Smooth muscle cell (in vitro differentiated cells): ENCODE data around the gene CAMTA2. TPM values are rescaled to one million over a fixed set of nuclear protein-coding genes. Genes with fewer than 3 reads are reported as not detected.

Experiments used
- DNase-seq: peaks from one replicate; lab custom pipeline; 2025; ENCODE audit not compliant: unreplicated experiment; lab: John Stamatoyannopoulos, UW
- H2AFZ ChIP-seq: fragments of 200-600 bp; sonication (generic); 2 replicates; pipeline ENCODE4 v1.6.0; 2016; ENCODE audit warnings: antibody characterized with exemption, low read depth, mild to moderate bottlenecking
- H3F3A ChIP-seq: fragments of 200-600 bp; sonication (generic); 2 replicates; pipeline ENCODE4 v1.6.0; 2017; ENCODE audit warnings: antibody characterized with exemption, low read depth
- H3K27ac ChIP-seq: fragments of 200-600 bp; sonication (generic); 2 replicates; pipeline ENCODE4 v1.5.1; 2016; ENCODE audit warnings: low read depth, mild to moderate bottlenecking
- H3K27me3 ChIP-seq: fragments of 200-600 bp; sonication (generic); 2 replicates; pipeline ENCODE4 v1.6.1; 2016; ENCODE audit warnings: low read depth, mild to moderate bottlenecking
- H3K36me3 ChIP-seq: fragments of 200-600 bp; sonication (generic); 2 replicates; pipeline ENCODE4 v1.5.1; 2016; ENCODE audit warnings: low read depth
- H3K4me1 ChIP-seq: fragments of 200-600 bp; sonication (generic); 2 replicates; pipeline ENCODE4 v1.5.1; 2016; ENCODE audit warnings: low read depth
- H3K4me2 ChIP-seq: fragments of 200-600 bp; sonication (generic); 2 replicates; pipeline ENCODE4 v1.6.0; 2016; ENCODE audit warnings: mild to moderate bottlenecking
- H3K4me3 ChIP-seq: fragments of 200-600 bp; sonication (generic); 2 replicates; pipeline ENCODE4 v1.5.1; 2016; ENCODE audit warnings: mild to moderate bottlenecking
- H3K79me2 ChIP-seq: fragments of 200-600 bp; sonication (generic); 2 replicates; pipeline ENCODE4 v1.6.0; 2016; ENCODE audit warnings: low read depth, mild to moderate bottlenecking
- H3K9ac ChIP-seq: fragments of 200-600 bp; sonication (generic); 2 replicates; pipeline ENCODE4 v1.6.0; 2016; ENCODE audit warnings: low read depth
- H3K9me3 ChIP-seq: fragments of 200-600 bp; sonication (generic); replicated peaks from 2 replicates; pipeline ENCODE4 v1.5.1; 2016; ENCODE audit warnings: low read depth
- H4K20me1 ChIP-seq: fragments of 200-600 bp; sonication (generic); 2 replicates; pipeline ENCODE4 v1.6.0; 2016; ENCODE audit warnings: low read depth
- CTCF ChIP-seq: fragments of 200-600 bp; sonication (generic); IDR thresholded peaks from 2 replicates; pipeline ENCODE4 v1.5.1; 2017; ENCODE audit warnings: borderline replicate concordance, mild to moderate bottlenecking, antibody characterized with exemption; ENCODE audit not compliant: insufficient read depth, poor library complexity, severe bottlenecking
- WGBS: methylation state at CpG from one replicate; pipeline ENCODE4 v1.1.7; 2016; ENCODE audit warnings: low lambda C conversion rate; 5-methylcytosine and 5-hydroxymethylcytosine counted together
- polyA plus RNA-seq: library from polyadenylated mRNA; unstranded; fragments of >200 nt; fragmentation: Nextera tagmentation; extraction: Ambion mirVana; gene quantifications from 2 replicates; pipeline ENCODE4 v1.2.1, GENCODE V29; 2016
- total RNA-seq: library from RNA; depleted of rRNA; stranded (reverse); fragments of >200 nt; gene quantifications from 2 replicates; pipeline ENCODE4 v1.2.3, GENCODE V29; 2014

The CAMTA2 gene
- total and polyA plus RNA-seq, 2 experiments from 2014 or later = 5.1 to 26.2 TPM

GRCh38 chr17:4969047-4969550 lies 18.4 kb downstream of the CAMTA2 start:
- H3F3A ChIP-seq = peaks cover 11% of the 10 kb centered on the region
- H3K9me3 ChIP-seq = no peaks in the 10 kb centered on the region
- H2AFZ ChIP-seq = no peak overlapping the region
- peak overlapping the region; percentile 85 for H3K4me2 ChIP-seq
- H3K27ac ChIP-seq = peak overlapping the region; percentile 95
- H3K9ac ChIP-seq = peak overlapping the region; percentile 86
- whole genome bisulfite sequencing = 9% methylated on average over 10 of the region's 15 CpGs
- peak; percentile 50 for DNase-seq
- peaks cover 47% of the 10 kb centered on the region for H4K20me1 ChIP-seq
- peaks cover 41% of the 10 kb centered on the region for H3K79me2 ChIP-seq
- TF ChIP-seq CTCF = no peak
- peak overlapping the region; percentile 60 for H3K4me3 ChIP-seq
- no peaks in the 10 kb centered on the region for H3K27me3 ChIP-seq
- peaks cover 9% of the 10 kb centered on the region for H3K4me1 ChIP-seq
- no peaks in the 10 kb centered on the region for H3K36me3 ChIP-seq

GRCh38 chr17:4968486-4969046 lies 18.9 kb downstream of the CAMTA2 start:
- Histone ChIP-seq H4K20me1 (peaks cover 42% of the 10 kb centered on the region), H3K9me3 (no peaks in the 10 kb centered on the region), H3K4me3 (peak overlapping the region; percentile 60), H3F3A (peaks cover 11% of the 10 kb centered on the region), H3K79me2 (peaks cover 47% of the 10 kb centered on the region), H3K4me1 (peaks cover 9% of the 10 kb centered on the region), H3K4me2 (peak overlapping the region; percentile 85), H3K27me3 (no peaks in the 10 kb centered on the region), H3K36me3 (no peaks in the 10 kb centered on the region), H2AFZ (no peak overlapping the region), H3K9ac (peak overlapping the region; percentile 86), H3K27ac (peak overlapping the region; percentile 95)
- no peak for TF ChIP-seq CTCF
- WGBS = under 1% methylated on average over 23 of the region's 23 CpGs
- DNase-seq = peak; percentile 50

GRCh38 chr17:4967539-4968485 lies 19.7 kb downstream of the CAMTA2 start, which contains the start of gene SPAG7:
Gene SPAG7 (minus strand): TSS chr17:4967817. CDS start chr17:4967804, 13 bp downstream.
- no peak for TF ChIP-seq CTCF
- no peaks in the 10 kb centered on the region for H3K36me3 ChIP-seq
- WGBS = 1% methylated on average over 66 of the region's 66 CpGs
- H3F3A ChIP-seq = peaks cover 11% of the 10 kb centered on the region
- H3K79me2 ChIP-seq = peaks cover 50% of the 10 kb centered on the region
- no peaks in the 10 kb centered on the region for H3K9me3 ChIP-seq
- H3K4me1 ChIP-seq = peaks cover 9% of the 10 kb centered on the region
- peaks cover 34% of the 10 kb centered on the region for H4K20me1 ChIP-seq
- H3K4me2 ChIP-seq = peak within 1 kb of the TSS; percentile 97
- peak within 1 kb of the TSS; percentile 27 for H2AFZ ChIP-seq
- no peaks in the 10 kb centered on the region for H3K27me3 ChIP-seq
- DNase-seq = peak; percentile 98
- peak within 1 kb of the TSS; percentile 86 for H3K9ac ChIP-seq
- peak within 1 kb of the TSS; percentile 95 for H3K27ac ChIP-seq
- peak within 1 kb of the TSS; percentile 60 for H3K4me3 ChIP-seq
